Peyer's patch (tissue), 4 donors: ENCODE results near the gene ST8SIA5.

Source experiments
- POLR2A ChIP-seq, 2 donors: fragments of 450-650 bp; IDR thresholded peaks; one replicate each; pipeline ENCODE4 v1.5.1; 2017; ENCODE audit warnings: antibody characterized with exemption in 2 of 2, mild to moderate bottlenecking in 2 of 2, moderate library complexity in 2 of 2
- TF ChIP-seq, protein P1 (sequence below), 6 experiments: fragments of 450-650 bp in 4 of 6; fragments of 200-600 bp in 2 of 6; sonication (generic) in 1 of 6; IDR thresholded peaks; one replicate each; pipeline ENCODE4 v1.5.1; 2017 to 2019; ENCODE audit warnings: antibody characterized with exemption in 6 of 6, mild to moderate bottlenecking in 3 of 6, moderate library complexity in 1 of 6

GRCh38 chr18:46630991-46631390 is 125.9 kb downstream of the ST8SIA5 start:
- TF ChIP-seq, protein P1, sequence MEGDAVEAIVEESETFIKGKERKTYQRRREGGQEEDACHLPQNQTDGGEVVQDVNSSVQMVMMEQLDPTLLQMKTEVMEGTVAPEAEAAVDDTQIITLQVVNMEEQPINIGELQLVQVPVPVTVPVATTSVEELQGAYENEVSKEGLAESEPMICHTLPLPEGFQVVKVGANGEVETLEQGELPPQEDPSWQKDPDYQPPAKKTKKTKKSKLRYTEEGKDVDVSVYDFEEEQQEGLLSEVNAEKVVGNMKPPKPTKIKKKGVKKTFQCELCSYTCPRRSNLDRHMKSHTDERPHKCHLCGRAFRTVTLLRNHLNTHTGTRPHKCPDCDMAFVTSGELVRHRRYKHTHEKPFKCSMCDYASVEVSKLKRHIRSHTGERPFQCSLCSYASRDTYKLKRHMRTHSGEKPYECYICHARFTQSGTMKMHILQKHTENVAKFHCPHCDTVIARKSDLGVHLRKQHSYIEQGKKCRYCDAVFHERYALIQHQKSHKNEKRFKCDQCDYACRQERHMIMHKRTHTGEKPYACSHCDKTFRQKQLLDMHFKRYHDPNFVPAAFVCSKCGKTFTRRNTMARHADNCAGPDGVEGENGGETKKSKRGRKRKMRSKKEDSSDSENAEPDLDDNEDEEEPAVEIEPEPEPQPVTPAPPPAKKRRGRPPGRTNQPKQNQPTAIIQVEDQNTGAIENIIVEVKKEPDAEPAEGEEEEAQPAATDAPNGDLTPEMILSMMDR (IDR thresholded peaks at IDR 0.05) = no peak
- TF ChIP-seq POLR2A (IDR thresholded peaks at IDR 0.05) = no peak
